HG03097 (cell line): ENCODE results near the gene SLC35F3.
"Not testable (repeated sequence)": the region's sequence is repeated elsewhere in the genome, so short reads cannot be mapped to it uniquely, and the experiment has no call there.

ENCODE experiments used
- ATAC-seq: cut with Tn5 transposase; IDR thresholded peaks from one replicate; pipeline ENCODE4 v1.9.1; 2021; ENCODE audit not compliant: unreplicated experiment, low FRiP score

SLC35F3 gene

GRCh38 chr1:233904633-233905415, at the start of gene SLC35F3:
Gene SLC35F3 (plus strand): TSS chr1:233904676.
- ATAC-seq = no peak

GRCh38 chr1:233859446-233859845, 45.0 kb upstream of the SLC35F3 start:
- ATAC-seq = no peak

GRCh38 chr1:233863901-233864545, 40.5 kb upstream of the SLC35F3 start:
- ATAC-seq = no peak

- ATAC-seq = no peak
These were observed 39.9 kb upstream of the SLC35F3 start for GRCh38 chr1:233864578-233864977.

GRCh38 chr1:233865216-233865615, 39.3 kb upstream of the SLC35F3 start:
- ATAC-seq = no peak

GRCh38 chr1:233865902-233866301, 38.6 kb upstream of the SLC35F3 start:
- ATAC-seq = no peak

GRCh38 chr1:233867028-233867427, 37.4 kb upstream of the SLC35F3 start:
- no peak for ATAC-seq

DNA sequence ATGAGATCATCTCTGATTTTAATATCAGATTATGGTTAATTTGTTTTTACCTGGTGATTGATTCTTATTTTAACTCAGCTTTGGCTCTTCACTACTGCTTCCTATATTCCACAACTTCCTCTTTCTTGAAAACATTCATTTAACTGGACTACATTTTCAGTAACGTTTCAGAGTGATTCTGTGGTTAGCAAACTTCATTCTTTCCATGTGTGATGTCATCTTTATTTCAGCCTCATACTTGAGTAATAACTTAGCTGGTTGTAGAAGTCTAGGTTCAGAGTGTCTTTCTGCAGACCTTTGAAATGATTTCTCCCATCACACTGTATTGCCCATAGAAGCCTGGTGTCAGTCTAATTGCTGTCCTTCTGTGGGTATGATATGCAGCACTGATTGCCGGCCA, 36.0 kb upstream of the SLC35F3 start:
- ATAC-seq = no peak

DNA sequence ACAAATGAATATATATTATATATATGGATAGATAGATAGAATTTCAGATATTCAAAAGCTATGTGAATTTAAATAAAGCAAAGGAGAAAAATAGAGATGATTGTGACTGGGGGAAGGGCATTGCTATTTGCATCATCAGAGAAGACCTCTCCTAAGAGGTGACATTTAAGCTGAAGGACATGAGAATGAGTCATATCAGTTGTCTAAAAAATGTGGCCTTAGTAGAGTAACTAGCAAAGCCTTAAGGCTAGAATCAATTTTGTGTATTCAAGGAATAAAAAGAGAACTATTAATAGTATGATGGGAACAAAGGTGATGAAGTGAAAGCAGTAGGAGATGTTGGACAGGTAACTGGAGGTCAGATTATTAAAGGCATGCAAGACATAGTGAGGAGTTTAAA, 34.8 kb upstream of the SLC35F3 start:
- ATAC-seq = no peak

DNA sequence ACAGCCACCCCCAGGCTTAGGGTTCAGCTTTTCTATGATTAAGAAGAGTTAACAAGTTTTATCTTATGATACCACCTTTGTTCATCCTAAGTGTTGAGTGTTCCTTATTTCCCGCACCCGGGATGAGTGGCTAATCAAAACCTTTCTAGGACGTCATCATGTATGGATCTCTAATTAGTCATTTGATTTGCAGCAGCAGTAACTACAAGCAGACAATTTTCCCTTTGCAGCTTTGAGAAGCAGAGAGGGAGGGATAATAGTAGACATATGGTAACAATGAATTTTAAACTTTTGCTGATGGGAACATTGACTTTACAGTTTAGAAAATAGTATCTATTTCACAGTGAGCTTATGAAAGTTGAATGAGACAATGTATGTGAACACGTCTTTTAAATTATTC, 30.8 kb upstream of the SLC35F3 start:
- ATAC-seq = no peak

GRCh38 chr1:233879841-233880240, 24.6 kb upstream of the SLC35F3 start:
- ATAC-seq = no peak

DNA sequence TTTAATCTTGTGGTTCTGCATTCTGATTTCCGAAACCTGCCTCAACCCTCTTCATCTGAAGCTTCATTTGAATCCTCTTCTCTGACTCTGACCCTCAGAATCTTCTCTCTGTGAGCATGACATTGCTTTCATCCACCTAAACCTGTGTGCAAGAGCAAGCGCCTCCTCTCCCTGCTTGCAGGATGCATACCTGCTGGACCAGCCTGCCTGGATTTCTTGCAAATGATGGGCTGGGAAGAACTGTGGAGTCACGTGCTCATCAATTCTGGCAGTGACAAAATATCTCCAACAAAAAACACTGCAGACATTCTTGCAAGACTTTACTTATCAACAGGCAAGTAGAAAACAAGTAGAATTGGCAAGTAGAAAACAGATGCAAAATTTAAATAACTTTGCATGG, 20.8 kb upstream of the SLC35F3 start:
- ATAC-seq = no peak

GRCh38 chr1:233884461-233885151, 19.9 kb upstream of the SLC35F3 start:
- no peak for ATAC-seq

DNA sequence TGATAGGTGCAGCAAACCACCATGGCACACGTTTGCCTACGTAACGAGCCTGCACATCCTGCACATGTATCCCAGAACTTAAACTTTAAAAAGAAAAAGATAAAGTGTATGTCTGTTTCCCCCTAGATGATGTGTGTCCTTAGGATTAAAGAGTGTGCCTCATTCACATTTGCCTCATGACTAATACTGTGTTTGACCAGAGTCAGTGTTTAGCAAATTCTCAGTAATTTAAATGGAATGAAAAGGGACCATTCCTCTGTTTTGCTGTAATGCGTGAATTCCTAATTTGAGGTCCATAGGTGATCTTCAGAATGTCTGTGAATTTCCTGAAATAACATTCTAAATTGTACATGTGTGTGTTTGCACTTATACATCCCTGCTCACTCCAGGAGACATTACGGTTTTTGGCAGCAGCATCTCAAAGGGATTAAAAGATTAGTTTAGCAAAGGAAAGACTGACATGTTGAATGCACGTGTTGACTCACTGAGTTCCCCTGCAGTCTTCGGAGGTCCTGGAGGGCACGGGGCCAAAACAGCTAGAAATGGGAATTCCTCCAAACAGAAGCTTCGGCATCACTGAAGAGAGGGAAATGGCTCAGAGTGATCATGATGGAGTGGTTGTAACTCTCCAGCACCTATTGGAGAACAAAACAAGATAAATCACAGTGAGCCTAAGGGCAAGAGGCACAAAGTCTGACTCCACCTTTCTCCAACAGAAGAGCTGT, 19.1 kb upstream of the SLC35F3 start:
- no peak for ATAC-seq

DNA sequence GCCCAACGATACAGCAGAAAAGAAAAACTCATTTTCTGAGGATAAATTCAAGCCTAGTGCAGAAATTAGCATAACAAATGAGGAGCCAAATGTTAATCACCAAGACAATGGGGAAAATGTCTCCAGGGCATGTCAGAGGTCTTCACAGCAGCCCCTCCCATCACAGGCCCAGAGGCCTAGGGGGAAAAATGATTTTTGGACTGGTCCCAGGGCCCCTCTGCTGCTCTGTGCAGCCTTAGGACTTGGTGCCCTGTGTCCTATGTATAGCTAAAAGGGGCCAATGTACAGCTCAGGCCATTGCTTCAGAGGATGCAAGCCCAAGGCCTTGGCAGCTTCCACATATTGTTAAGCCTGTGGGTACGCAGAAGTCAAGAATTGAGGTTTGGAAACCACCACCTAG, 13.3 kb upstream of the SLC35F3 start:
- not testable (repeated sequence) for ATAC-seq

DNA sequence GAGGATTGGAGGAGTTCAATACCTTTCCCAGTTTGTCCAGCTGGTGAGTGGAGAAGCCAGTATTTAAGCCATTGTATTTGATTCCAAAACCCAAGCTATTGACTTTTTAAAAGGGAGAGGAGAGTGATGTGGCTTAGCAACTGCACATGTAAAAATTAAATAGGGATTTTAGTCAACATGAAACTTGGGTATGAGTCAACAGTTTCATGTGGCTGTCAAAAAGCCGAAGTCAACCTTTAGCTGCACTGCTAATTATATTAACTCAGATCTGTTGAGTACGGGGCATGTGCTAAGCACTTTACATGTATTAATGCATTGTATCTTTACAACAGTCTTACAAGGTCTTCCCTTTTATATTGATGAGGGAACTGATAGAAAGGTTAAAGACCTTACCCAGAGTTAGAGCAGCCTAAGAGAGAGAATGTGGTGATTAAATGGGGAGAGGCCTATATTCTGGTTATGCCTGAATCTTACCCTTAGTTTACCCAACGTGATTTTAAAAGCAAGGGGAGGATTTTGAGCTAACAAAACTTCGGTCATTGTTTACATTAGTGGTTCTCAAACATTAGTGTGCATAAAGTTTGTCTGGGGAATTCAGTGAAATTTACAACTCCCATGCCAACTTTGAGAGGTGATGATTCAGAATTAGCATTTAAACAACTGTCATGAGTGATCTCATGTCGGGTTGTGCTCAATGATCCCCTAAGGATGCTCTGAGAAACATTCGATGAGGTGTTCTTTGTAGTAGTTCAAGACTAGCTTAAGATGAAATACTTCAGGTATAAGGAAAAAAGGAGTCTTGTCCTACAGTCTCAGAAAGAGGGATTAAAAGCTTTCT, 6.9 kb upstream of the SLC35F3 start:
- peak; percentile 96 for ATAC-seq

DNA sequence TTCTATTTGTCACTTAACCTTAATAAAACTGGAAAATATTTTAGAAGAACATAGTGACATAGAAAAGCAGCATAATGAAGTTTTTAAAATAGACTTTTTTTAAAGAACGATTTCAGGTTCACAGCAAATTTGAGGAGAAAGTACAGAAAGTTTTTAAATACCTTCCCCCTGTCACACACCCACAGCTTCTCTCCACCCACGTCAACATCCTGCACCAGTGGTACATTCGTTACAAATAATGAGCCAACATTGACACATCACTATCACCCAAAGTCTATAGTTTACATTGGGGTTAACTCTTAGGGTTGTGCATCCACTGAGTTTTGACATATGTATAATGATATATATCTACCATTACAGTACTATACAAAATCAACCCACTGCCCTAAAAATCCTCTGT, 3.0 kb upstream of the SLC35F3 start:
- ATAC-seq = no peak

DNA sequence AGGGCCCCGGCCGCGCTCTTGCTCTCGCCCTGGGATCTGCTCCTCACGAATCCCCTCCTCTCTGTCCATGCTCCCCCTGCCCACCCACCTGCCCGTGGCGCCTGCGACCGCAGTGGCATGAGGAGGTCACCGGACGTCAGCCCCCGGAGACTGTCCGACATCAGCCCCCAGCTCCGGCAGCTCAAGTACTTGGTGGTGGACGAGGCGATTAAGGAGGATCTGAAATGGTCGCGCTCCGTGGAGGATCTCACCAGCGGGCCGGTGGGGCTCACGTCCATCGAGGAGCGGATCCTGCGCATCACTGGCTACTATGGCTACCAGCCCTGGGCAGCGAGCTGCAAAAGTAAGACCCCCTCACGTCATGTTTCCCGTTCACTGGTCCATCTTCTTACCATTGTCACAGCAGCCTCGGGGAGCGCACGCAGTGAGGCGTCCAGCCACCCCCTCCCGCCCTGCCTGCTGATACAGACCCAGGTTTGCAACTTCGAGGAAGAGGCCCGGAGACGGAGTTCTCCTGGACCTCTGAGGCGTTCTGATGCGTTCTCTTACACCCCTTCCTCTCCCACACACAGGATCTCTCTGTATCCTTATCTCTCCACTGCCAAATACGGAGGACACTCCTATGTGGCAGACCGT, 1.1 kb downstream of the SLC35F3 start:
- ATAC-seq = no peak

DNA sequence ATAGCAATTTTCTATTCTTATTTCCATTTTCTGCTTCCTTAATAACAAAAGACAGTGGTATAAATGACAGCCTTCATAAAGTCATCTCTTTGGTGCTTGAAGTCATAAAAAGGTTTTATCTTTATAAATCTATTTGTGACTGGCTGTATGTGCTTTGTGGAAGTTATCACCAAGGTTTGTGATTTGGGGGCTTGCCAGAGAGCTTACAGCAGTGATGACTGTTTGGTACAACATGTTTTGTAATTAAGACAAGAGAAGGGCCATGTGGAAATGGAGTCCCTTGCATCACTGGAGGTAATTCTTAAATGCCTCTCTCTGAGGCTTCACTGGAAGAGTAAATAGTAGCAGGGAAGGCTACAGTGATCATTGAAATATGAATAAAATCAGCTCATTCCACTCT, 2.7 kb downstream of the SLC35F3 start:
- ATAC-seq = no peak

GRCh38 chr1:233908092-233908491, 3.6 kb downstream of the SLC35F3 start:
- no peak for ATAC-seq
